SK-MEL-5 (cell line): ENCODE measurements around the gene GOLGA8N. TPM values are rescaled to one million over a fixed set of nuclear protein-coding genes. Genes with fewer than 3 reads are reported as not detected.

Source experiments
- DNase-seq: peaks from one replicate; pipeline ENCODE4 v3.0.0-alpha.2; 2016; ENCODE audit warnings: low read depth, low spot score
- in situ Hi-C: cut with HindIII; loops from 2 replicates; pipeline ENCODE4 v1.10.0; 2016; ENCODE audit warnings: low sequenced_read_pairs, high pct_unique_total_duplicates, low pct_unique_long_range_greater_than_20kb
- small RNA-seq, 2 experiments: library from RNA; depleted of rRNA; stranded (forward); fragments of <200 nt; gene quantifications; one replicate each; pipeline ENCODE3, GENCODE V24; 2014
- total RNA-seq: library from RNA; depleted of rRNA; stranded (reverse); fragments of >200 nt; shearing (Covaris generic); gene quantifications from 2 replicates; pipeline ENCODE4 v1.2.3, GENCODE V29; 2014; rRNA removed

The GOLGA8N gene
- total RNA-seq, 1 experiment from 2014 or later: 0.16 TPM

GRCh38 chr15:32642667-32643435 is 49.6 kb downstream of the GOLGA8N start:
- no peak for DNase-seq
- in situ Hi-C loops: no loop called here

- in situ Hi-C loops: no loop called here
- DNase-seq: no peak
Measured at GRCh38 chr15:32643907-32644445, 50.7 kb downstream of the GOLGA8N start.

GRCh38 chr15:32646291-32646690 is 53.0 kb downstream of the GOLGA8N start:
- DNase-seq: no peak
- in situ Hi-C loops: no loop called here

GRCh38 chr15:32649342-32649741 is 56.1 kb downstream of the GOLGA8N start:
- in situ Hi-C loops: no loop called here
- peak; percentile 70 for DNase-seq

GRCh38 chr15:32651229-32651837 is 58.1 kb downstream of the GOLGA8N start:
- peak; percentile 83 for DNase-seq
- in situ Hi-C loops: no loop called here

GRCh38 chr15:32652178-32652577 is 58.9 kb downstream of the GOLGA8N start:
- DNase-seq: no peak
- in situ Hi-C loops: no loop called here

- in situ Hi-C loops: no loop called here
- DNase-seq: no peak
Measured at GRCh38 chr15:32656091-32656490, 62.8 kb downstream of the GOLGA8N start.

GRCh38 chr15:32656496-32656895 is 63.2 kb downstream of the GOLGA8N start:
- DNase-seq: no peak
- in situ Hi-C loops: no loop called here

Small RNAs within 50 kb of the gene (small RNA-seq; reads per million reads assigned to genes)
- 0 reads per million in 2 experiments for gene RN7SL286P

Other genes starting within 250 kb of the GOLGA8N start
- 0.13 and 0.40 TPM in 2 replicates for gene GOLGA8K, start 190.2 kb upstream of the GOLGA8N start, total RNA-seq
- gene GOLGA8O, start 137.8 kb upstream of the GOLGA8N start, total RNA-seq: not detected in 2 replicates
- gene ARHGAP11A, start 22.0 kb downstream of the GOLGA8N start, total RNA-seq: 17.7 and 27.0 TPM in 2 replicates
- 1.3 TPM in 1 of 2 replicates, not detected in the other for gene SCG5, start 48.3 kb downstream of the GOLGA8N start, total RNA-seq
- gene GREM1, start 124.5 kb downstream of the GOLGA8N start, total RNA-seq: under 0.01 TPM in 1 of 2 replicates, not detected in the other